Suprapubic skin (tissue), 4 donors: ENCODE measurements around the gene STAT3. TPM values are rescaled to one million over a fixed set of nuclear protein-coding genes. Genes with fewer than 3 reads are reported as not detected.

Source experiments
- DNase-seq, 2 donors: peaks; one replicate each; pipeline ENCODE4 v3.0.0-alpha.2; 2019; ENCODE audit warnings: low spot score in 2 of 2
- H3K27ac ChIP-seq: fragments of 200-600 bp; sonication (generic); one replicate; pipeline ENCODE4 v1.5.1; 2019
- H3K27me3 ChIP-seq: fragments of 200-600 bp; sonication (generic); one replicate; pipeline ENCODE4 v1.5.1; 2019
- H3K36me3 ChIP-seq: fragments of 200-600 bp; sonication (generic); one replicate; pipeline ENCODE4 v1.5.1; 2019
- H3K4me1 ChIP-seq: fragments of 200-600 bp; sonication (generic); one replicate; pipeline ENCODE4 v1.5.1; 2019
- H3K4me3 ChIP-seq: fragments of 200-600 bp; sonication (generic); one replicate; pipeline ENCODE4 v1.5.1; 2019; ENCODE audit warnings: mild to moderate bottlenecking
- H3K9me3 ChIP-seq: fragments of 200-600 bp; sonication (generic); one replicate; pipeline ENCODE4 v1.5.1; 2019
- CTCF ChIP-seq, 2 donors: fragments of 200-600 bp in 1 of 2; fragments of 450-650 bp in 1 of 2; sonication (generic) in 1 of 2; IDR thresholded peaks; one replicate each; pipeline ENCODE4 v1.5.1; 2016 to 2019; ENCODE audit warnings: antibody characterized with exemption in 2 of 2, mild to moderate bottlenecking in 1 of 2, moderate library complexity in 1 of 2
- EP300 ChIP-seq: sonication (generic); formaldehyde crosslinking; IDR thresholded peaks from one replicate; pipeline ENCODE4 v1.6.1; 2017; ENCODE audit warnings: antibody characterized with exemption
- POLR2A ChIP-seq, 2 donors: fragments of 450-650 bp; IDR thresholded peaks; one replicate each; pipeline ENCODE4 v1.6.1; 2017; ENCODE audit warnings: antibody characterized with exemption in 2 of 2, mild to moderate bottlenecking in 2 of 2, moderate library complexity in 2 of 2
- POLR2AphosphoS5 ChIP-seq, 3 donors: sonication (generic); formaldehyde crosslinking; IDR thresholded peaks; one replicate each; pipeline ENCODE4 v1.6.1; 2017; ENCODE audit warnings: antibody characterized with exemption in 3 of 3
- WGBS: methylation state at CpG from one replicate; pipeline ENCODE4 v1.1.5; 2018; 5-methylcytosine and 5-hydroxymethylcytosine counted together
- total RNA-seq, 4 donors: library from RNA; depleted of rRNA; stranded (reverse); fragments of >200 nt; gene quantifications; one replicate each; pipeline ENCODE4 v1.1.0, GENCODE V29; 2016

STAT3 gene
- total RNA-seq, 4 donors from 2014 or later, result 144 to 174 (median 152) TPM

- Histone ChIP-seq H3K4me3 (no peak overlapping the region), H3K27me3 (no peaks in the 10 kb centered on the region), H3K36me3 (peaks cover 38% of the 10 kb centered on the region), H3K4me1 (peaks cover 29% of the 10 kb centered on the region), H3K9me3 (no peaks in the 10 kb centered on the region), H3K27ac (peak overlapping the region; percentile 21)
- no peak for DNase-seq
- no peak for TF ChIP-seq EP300
Measured at GRCh38 chr17:42347198-42347597, 41.0 kb downstream of the STAT3 start.

DNA sequence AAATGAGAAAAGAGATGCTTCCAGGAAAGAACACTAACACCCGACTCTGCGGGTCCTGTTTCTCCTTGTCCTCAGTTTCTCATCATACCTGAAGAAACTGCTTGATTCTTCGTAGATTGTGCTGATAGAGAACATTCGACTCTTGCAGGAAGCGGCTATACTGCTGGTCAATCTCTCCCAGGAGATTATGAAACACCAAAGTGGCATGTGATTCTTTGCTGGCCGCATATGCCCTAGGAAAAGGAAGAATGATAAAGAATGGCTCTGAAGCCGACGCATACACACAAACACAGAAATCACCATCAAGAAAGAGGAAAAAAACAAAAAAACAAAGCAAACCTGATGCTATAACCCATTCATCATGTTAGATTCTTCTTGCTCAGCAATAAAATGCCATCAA lies 41.8 kb downstream of the STAT3 start:
- peaks cover 29% of the 10 kb centered on the region for H3K4me1 ChIP-seq
- H3K27ac ChIP-seq, result no peak overlapping the region
- H3K27me3 ChIP-seq, result no peaks in the 10 kb centered on the region
- no peak overlapping the region for H3K4me3 ChIP-seq
- no peak for TF ChIP-seq POLR2AphosphoS5 (IDR thresholded peaks at IDR 0.05)
- TF ChIP-seq EP300, result no peak
- TF ChIP-seq POLR2A (IDR thresholded peaks at IDR 0.05), result no peak
- no peak for TF ChIP-seq CTCF (IDR thresholded peaks at IDR 0.05)
- no peaks in the 10 kb centered on the region for H3K9me3 ChIP-seq
- 85% methylated on average over 8 of the region's 8 CpGs for WGBS
- peaks cover 45% of the 10 kb centered on the region for H3K36me3 ChIP-seq
- no peak for DNase-seq

DNA sequence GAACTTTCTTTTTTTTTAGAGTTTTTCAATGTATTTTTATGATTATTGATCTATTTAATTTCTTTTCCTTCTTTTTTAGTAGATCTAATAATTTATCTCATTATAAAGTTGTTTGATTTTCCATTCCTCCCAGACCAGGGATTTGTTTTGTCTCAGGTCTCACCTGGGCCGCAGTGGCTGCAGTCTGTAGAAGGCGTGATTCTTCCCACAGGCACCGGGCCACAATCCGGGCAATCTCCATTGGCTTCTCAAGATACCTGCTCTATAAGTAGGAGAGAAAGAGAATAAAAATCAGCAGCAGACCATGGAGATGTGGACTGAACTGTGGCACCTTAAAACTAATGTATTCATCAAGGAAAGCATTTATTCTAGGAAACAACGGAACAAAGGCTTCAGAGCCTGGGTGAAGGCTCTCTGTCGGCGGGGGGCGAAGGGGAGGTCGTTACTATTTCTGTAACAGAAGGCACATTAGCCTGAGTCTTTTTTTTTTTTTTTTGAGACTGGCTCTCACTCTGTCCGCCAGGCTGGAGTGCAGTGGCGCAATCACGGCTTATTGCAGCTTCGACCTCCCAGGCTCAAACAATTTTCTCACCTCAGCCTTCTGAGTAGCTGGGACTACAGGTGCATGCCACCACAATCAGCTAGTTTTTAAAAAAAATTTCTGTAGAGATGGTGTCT lies 42.7 kb downstream of the STAT3 start:
- DNase-seq, result no peak
- 93% methylated on average over 13 of the region's 13 CpGs for WGBS
- peaks cover 29% of the 10 kb centered on the region for H3K4me1 ChIP-seq
- H3K27ac ChIP-seq, result no peak overlapping the region
- no peaks in the 10 kb centered on the region for H3K9me3 ChIP-seq
- H3K4me3 ChIP-seq, result no peak overlapping the region
- H3K27me3 ChIP-seq, result no peaks in the 10 kb centered on the region
- TF ChIP-seq EP300 (no peak), POLR2A (IDR thresholded peaks at IDR 0.05) (no peak), CTCF (IDR thresholded peaks at IDR 0.05) (no peak), POLR2AphosphoS5 (IDR thresholded peaks at IDR 0.05) (no peak)
- H3K36me3 ChIP-seq, result peaks cover 53% of the 10 kb centered on the region

GRCh38 chr17:42342242-42343008 lies 45.8 kb downstream of the STAT3 start:
- no peaks in the 10 kb centered on the region for H3K9me3 ChIP-seq
- H3K27ac ChIP-seq, result no peak overlapping the region
- no peaks in the 10 kb centered on the region for H3K27me3 ChIP-seq
- 81% methylated on average over 9 of the region's 9 CpGs for WGBS
- DNase-seq, result no peak
- H3K4me3 ChIP-seq, result no peak overlapping the region
- no peak for TF ChIP-seq POLR2AphosphoS5 (IDR thresholded peaks at IDR 0.05)
- no peak for TF ChIP-seq POLR2A (IDR thresholded peaks at IDR 0.05)
- TF ChIP-seq CTCF (IDR thresholded peaks at IDR 0.05), result no peak
- no peak for TF ChIP-seq EP300
- H3K36me3 ChIP-seq, result peaks cover 74% of the 10 kb centered on the region
- peaks cover 10% of the 10 kb centered on the region for H3K4me1 ChIP-seq

- Histone ChIP-seq H3K27me3 (no peaks in the 10 kb centered on the region), H3K4me3 (no peak overlapping the region), H3K4me1 (peaks cover 2% of the 10 kb centered on the region), H3K9me3 (no peaks in the 10 kb centered on the region), H3K36me3 (peaks cover 80% of the 10 kb centered on the region), H3K27ac (no peak overlapping the region)
- no peak for DNase-seq
- TF ChIP-seq POLR2AphosphoS5 (IDR thresholded peaks at IDR 0.05) (no peak), EP300 (no peak), CTCF (IDR thresholded peaks at IDR 0.05) (no peak), POLR2A (IDR thresholded peaks at IDR 0.05) (no peak)
- WGBS, result 93% methylated on average over 4 of the region's 4 CpGs
Measured at GRCh38 chr17:42341568-42341967, 46.7 kb downstream of the STAT3 start.
